HepG2 (cell line): ENCODE results near the gene SKP1.

Experiments
- CTCF ChIP-seq: sonication (generic); formaldehyde crosslinking; IDR thresholded peaks from 2 replicates; pipeline ENCODE4 v1.5.0; 2020; ENCODE audit warnings: mild to moderate bottlenecking, missing genetic modification reagents, moderate library complexity
- FOXK2 ChIP-seq: fragments of 450-650 bp; IDR thresholded peaks from 2 replicates; pipeline ENCODE4 v1.6.1; 2016
- FOXO4 ChIP-seq: sonication (generic); formaldehyde crosslinking; conservative IDR thresholded peaks from 2 replicates; pipeline ENCODE4 v1.8.1; 2023; ENCODE audit warnings: missing genetic modification reagents
- MAZ ChIP-seq, 2 experiments: sonication (generic) in 1 of 2; formaldehyde crosslinking in 1 of 2; IDR thresholded peaks; 2 replicates each; pipeline versions ENCODE4 v1.5.0 to v1.6.1; 2012 to 2020; ENCODE audit warnings: low read depth in 2 of 2, mild to moderate bottlenecking in 2 of 2, borderline replicate concordance in 1 of 2, improper control_type of control experiment in 1 of 2, low read length in 1 of 2, missing genetic modification reagents in 1 of 2, moderate library complexity in 1 of 2
- MIER2 ChIP-seq: IDR thresholded peaks from 2 replicates; pipeline ENCODE4 v1.6.1; 2016; ENCODE audit warnings: missing biosample characterization, missing genetic modification reagents
- NFE2L1 ChIP-seq: sonication (generic); formaldehyde crosslinking; IDR thresholded peaks from 2 replicates; pipeline ENCODE4 v1.4.0; 2020; ENCODE audit warnings: missing genetic modification reagents, mild to moderate bottlenecking, borderline replicate concordance
- POLR2A ChIP-seq, 2 experiments: IDR thresholded peaks; 2 replicates each; pipeline ENCODE4 v1.6.1; 2011; ENCODE audit warnings: low read depth in 2 of 2, low read length in 2 of 2, mild to moderate bottlenecking in 1 of 2, moderate library complexity in 1 of 2; ENCODE audit not compliant: insufficient read depth in 1 of 2
- SP1 ChIP-seq, 2 experiments: fragments of 450-650 bp in 1 of 2; sonication (generic) in 1 of 2; formaldehyde crosslinking in 1 of 2; IDR thresholded peaks; 2 replicates each; pipeline versions ENCODE4 v1.4.0 to v1.6.1; 2016 to 2020; ENCODE audit warnings: missing genetic modification reagents in 1 of 2
- ZNF160 ChIP-seq: sonication (generic); formaldehyde crosslinking; IDR thresholded peaks from 2 replicates; pipeline ENCODE4 v1.8.0; 2022; ENCODE audit warnings: mild to moderate bottlenecking, inconsistent platforms, missing genetic modification reagents
- TF ChIP-seq, protein P1 (sequence below): sonication (generic); formaldehyde crosslinking; IDR thresholded peaks from 2 replicates; pipeline ENCODE4 v1.4.0; 2020; ENCODE audit warnings: missing genetic modification reagents
- TF ChIP-seq, protein P2 (sequence below): sonication (generic); formaldehyde crosslinking; IDR thresholded peaks from 2 replicates; pipeline ENCODE4 v1.8.0; 2022; ENCODE audit warnings: mild to moderate bottlenecking, missing genetic modification reagents, borderline replicate concordance
- TF ChIP-seq, protein P3 (sequence below): sonication (generic); formaldehyde crosslinking; IDR thresholded peaks from 2 replicates; pipeline ENCODE4 v1.4.0; 2020; ENCODE audit warnings: missing genetic modification reagents
- TF ChIP-seq, protein P4 (sequence below): sonication (generic); formaldehyde crosslinking; IDR thresholded peaks from 2 replicates; pipeline ENCODE4 v1.4.0; 2020; ENCODE audit warnings: mild to moderate bottlenecking, low read depth, missing genetic modification reagents

DNA sequence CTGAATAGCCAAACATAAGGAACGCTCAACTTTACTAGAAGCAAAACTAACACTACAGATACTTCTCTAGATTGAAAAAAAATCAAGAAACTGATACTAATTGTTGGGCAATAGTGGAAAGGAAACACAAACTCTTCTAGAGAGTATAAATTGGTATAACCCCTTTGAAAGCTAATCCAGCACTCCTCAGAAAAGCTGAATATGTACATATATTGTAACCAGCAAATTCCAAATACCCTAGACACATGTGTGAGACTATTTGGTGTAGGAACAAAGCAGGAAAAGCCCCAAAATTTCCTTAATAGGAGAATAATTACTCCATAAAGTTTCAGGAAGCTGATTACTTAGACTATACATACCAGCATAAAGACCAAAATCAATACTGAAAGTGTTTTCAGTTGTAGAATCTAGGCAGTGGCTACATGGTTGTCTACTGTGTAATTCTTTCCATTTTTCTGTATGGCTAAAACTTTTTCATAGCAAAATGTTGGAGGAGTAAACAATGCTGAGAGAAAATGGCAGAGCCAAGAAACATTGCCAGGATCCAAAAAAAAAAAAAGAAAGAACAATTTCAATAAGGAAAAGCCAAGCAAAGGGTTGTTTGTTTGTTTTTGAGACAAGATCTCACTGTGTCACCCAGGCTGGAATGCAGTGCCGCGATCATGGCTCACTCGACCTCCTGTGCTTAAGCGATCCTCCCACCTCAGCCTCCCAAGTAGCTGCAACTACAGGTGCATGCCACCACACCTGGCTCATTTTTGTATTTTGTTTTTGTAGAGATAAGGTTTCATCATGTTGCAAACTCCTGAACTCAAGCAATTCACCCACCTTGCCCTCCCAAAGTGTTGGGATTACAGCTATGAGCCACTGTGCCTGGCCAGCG, 15.0 kb downstream of the SKP1 start:
- TF ChIP-seq, protein P1, sequence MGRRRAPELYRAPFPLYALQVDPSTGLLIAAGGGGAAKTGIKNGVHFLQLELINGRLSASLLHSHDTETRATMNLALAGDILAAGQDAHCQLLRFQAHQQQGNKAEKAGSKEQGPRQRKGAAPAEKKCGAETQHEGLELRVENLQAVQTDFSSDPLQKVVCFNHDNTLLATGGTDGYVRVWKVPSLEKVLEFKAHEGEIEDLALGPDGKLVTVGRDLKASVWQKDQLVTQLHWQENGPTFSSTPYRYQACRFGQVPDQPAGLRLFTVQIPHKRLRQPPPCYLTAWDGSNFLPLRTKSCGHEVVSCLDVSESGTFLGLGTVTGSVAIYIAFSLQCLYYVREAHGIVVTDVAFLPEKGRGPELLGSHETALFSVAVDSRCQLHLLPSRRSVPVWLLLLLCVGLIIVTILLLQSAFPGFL (CRISPR knock-in tag) = no peak
- no peak for TF ChIP-seq MIER2 (CRISPR knock-in tag)
- TF ChIP-seq, protein P2, sequence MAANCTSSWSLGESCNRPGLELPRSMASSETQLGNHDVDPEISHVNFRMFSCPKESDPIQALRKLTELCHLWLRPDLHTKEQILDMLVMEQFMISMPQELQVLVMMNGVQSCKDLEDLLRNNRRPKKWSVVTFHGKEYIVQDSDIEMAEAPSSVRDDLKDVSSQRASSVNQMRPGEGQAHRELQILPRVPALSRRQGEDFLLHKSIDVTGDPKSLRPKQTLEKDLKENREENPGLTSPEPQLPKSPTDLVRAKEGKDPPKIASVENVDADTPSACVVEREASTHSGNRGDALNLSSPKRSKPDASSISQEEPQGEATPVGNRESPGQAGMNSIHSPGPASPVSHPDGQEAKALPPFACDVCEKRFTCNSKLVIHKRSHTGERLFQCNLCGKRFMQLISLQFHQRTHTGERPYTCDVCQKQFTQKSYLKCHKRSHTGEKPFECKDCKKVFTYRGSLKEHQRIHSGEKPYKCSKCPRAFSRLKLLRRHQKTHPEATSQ = no peak
- no peak for TF ChIP-seq MAZ (IDR thresholded peaks at IDR 0.05; ENCODE audit: borderline replicate concordance, low read depth, low read length)
- TF ChIP-seq MAZ (CRISPR knock-in tag; IDR thresholded peaks at IDR 0.05; ENCODE audit: low read depth) = no peak
- no peak for TF ChIP-seq NFE2L1 (CRISPR knock-in tag)
- no peak for TF ChIP-seq FOXK2
- TF ChIP-seq, protein P3, sequence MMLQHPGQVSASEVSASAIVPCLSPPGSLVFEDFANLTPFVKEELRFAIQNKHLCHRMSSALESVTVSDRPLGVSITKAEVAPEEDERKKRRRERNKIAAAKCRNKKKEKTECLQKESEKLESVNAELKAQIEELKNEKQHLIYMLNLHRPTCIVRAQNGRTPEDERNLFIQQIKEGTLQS (CRISPR knock-in tag) = no peak
- TF ChIP-seq ZNF160 (CRISPR knock-in tag) = no peak
- TF ChIP-seq FOXO4 = no peak
- no peak for TF ChIP-seq CTCF (CRISPR knock-in tag)
- no peak for TF ChIP-seq POLR2A (IDR thresholded peaks at IDR 0.05; ENCODE audit: insufficient read depth in 1 of 2, low read depth in 2 of 2, low read length in 2 of 2)
- TF ChIP-seq, protein P4, sequence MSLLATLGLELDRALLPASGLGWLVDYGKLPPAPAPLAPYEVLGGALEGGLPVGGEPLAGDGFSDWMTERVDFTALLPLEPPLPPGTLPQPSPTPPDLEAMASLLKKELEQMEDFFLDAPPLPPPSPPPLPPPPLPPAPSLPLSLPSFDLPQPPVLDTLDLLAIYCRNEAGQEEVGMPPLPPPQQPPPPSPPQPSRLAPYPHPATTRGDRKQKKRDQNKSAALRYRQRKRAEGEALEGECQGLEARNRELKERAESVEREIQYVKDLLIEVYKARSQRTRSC = no peak
- no peak for TF ChIP-seq SP1 (IDR thresholded peaks at IDR 0.05)
- no peak for TF ChIP-seq SP1 (CRISPR knock-in tag; IDR thresholded peaks at IDR 0.05)
